HepG2 (cell line): Measurements from ENCODE around the gene PAXX. TPM values are rescaled to one million over a fixed set of nuclear protein-coding genes. Genes with fewer than 3 reads are reported as not detected.

Source experiments
- CHD4 ChIP-seq: fragments of 200-600 bp; sonication (generic); IDR thresholded peaks from 2 replicates; pipeline ENCODE4 v1.7.0; 2017; ENCODE audit warnings: mild to moderate bottlenecking, low read length, borderline replicate concordance
- CREM ChIP-seq, 2 experiments: sonication (generic) in 1 of 2; formaldehyde crosslinking in 1 of 2; IDR thresholded peaks; 2 replicates each; pipeline versions ENCODE4 v1.4.0 to v1.6.1; 2016 to 2020; ENCODE audit warnings: antibody characterized with exemption in 1 of 2, mild to moderate bottlenecking in 1 of 2, missing genetic modification reagents in 1 of 2
- CSRNP2 ChIP-seq: sonication (generic); formaldehyde crosslinking; conservative IDR thresholded peaks from 2 replicates; pipeline ENCODE4 v1.8.0; 2022; ENCODE audit warnings: low read depth, missing genetic modification reagents
- ELF3 ChIP-seq: IDR thresholded peaks from 2 replicates; pipeline ENCODE4 v1.6.1; 2016; ENCODE audit warnings: missing genetic modification reagents, missing compliant biosample characterization
- FOXP1 ChIP-seq, 2 experiments: fragments of 450-650 bp in 1 of 2; IDR thresholded peaks; 2 replicates each; pipeline ENCODE4 v1.6.1; 2017 to 2018; ENCODE audit warnings: antibody characterized with exemption in 1 of 2
- HMG20B ChIP-seq: conservative IDR thresholded peaks from 2 replicates; pipeline ENCODE4 v1.6.1; 2016; ENCODE audit warnings: missing genetic modification reagents, missing compliant biosample characterization
- HNRNPLL ChIP-seq: fragments of 200-400 bp; formaldehyde crosslinking; IDR thresholded peaks from 2 replicates; pipeline ENCODE4 v1.6.1; 2017; ENCODE audit warnings: mild to moderate bottlenecking, low read depth, low read length; ENCODE audit not compliant: poor library complexity, severe bottlenecking
- JDP2 ChIP-seq: sonication (generic); formaldehyde crosslinking; IDR thresholded peaks from 2 replicates; pipeline ENCODE4 v1.8.1; 2022; ENCODE audit warnings: missing genetic modification reagents, borderline replicate concordance
- MXD4 ChIP-seq: IDR thresholded peaks from 2 replicates; pipeline ENCODE4 v1.6.1; 2016; ENCODE audit warnings: mild to moderate bottlenecking, missing biosample characterization, missing genetic modification reagents
- NFATC3 ChIP-seq: sonication (generic); formaldehyde crosslinking; IDR thresholded peaks from 2 replicates; pipeline ENCODE4 v1.5.1; 2020; ENCODE audit warnings: mild to moderate bottlenecking, missing genetic modification reagents
- NONO ChIP-seq, 2 experiments: fragments of 450-650 bp in 1 of 2; sonication (generic) in 1 of 2; formaldehyde crosslinking in 1 of 2; IDR thresholded peaks in 1 of 2; conservative IDR thresholded peaks in 1 of 2; 2 replicates each; pipeline versions ENCODE4 v1.6.1 to v1.8.0; 2017 to 2022; ENCODE audit warnings: mild to moderate bottlenecking in 1 of 2, missing genetic modification reagents in 1 of 2, moderate library complexity in 1 of 2
- SIX4 ChIP-seq: sonication (generic); formaldehyde crosslinking; IDR thresholded peaks from 2 replicates; pipeline ENCODE4 v1.4.0; 2020; ENCODE audit warnings: missing genetic modification reagents
- SOX13 ChIP-seq, 3 experiments: fragments of 450-650 bp in 1 of 3; sonication (generic) in 1 of 3; formaldehyde crosslinking in 1 of 3; IDR thresholded peaks in 2 of 3; conservative IDR thresholded peaks in 1 of 3; 2 replicates each; pipeline versions ENCODE4 v1.5.0 to v1.6.1; 2016 to 2020; ENCODE audit warnings: antibody characterized with exemption in 1 of 3, mild to moderate bottlenecking in 1 of 3, missing compliant biosample characterization in 1 of 3, missing genetic modification reagents in 1 of 3, moderate library complexity in 1 of 3
- SRSF4 ChIP-seq: fragments of 200-400 bp; formaldehyde crosslinking; IDR thresholded peaks from one replicate; pipeline ENCODE4 v1.6.1; 2018; ENCODE audit warnings: mild to moderate bottlenecking, low read depth, low read length, moderate library complexity; ENCODE audit not compliant: poor library complexity, severe bottlenecking
- STAG1 ChIP-seq: sonication (generic); formaldehyde crosslinking; IDR thresholded peaks from 2 replicates; pipeline ENCODE4 v1.4.0; 2020; ENCODE audit warnings: missing genetic modification reagents
- TCF7L2 ChIP-seq: IDR thresholded peaks from 2 replicates; pipeline ENCODE4 v1.6.1; 2011; ENCODE audit warnings: mild to moderate bottlenecking, low read depth, low read length, moderate library complexity
- ZKSCAN5 ChIP-seq: sonication (generic); formaldehyde crosslinking; IDR thresholded peaks from 2 replicates; pipeline ENCODE4 v1.5.1; 2020; ENCODE audit warnings: mild to moderate bottlenecking, missing genetic modification reagents
- ZNF367 ChIP-seq: sonication (generic); formaldehyde crosslinking; IDR thresholded peaks from 2 replicates; pipeline ENCODE4 v1.4.0; 2020; ENCODE audit warnings: missing genetic modification reagents, borderline replicate concordance
- ZNF577 ChIP-seq: sonication (generic); formaldehyde crosslinking; IDR thresholded peaks from 2 replicates; pipeline ENCODE4 v1.4.0; 2020; ENCODE audit warnings: mild to moderate bottlenecking, low read depth, missing genetic modification reagents, borderline replicate concordance
- ZNF629 ChIP-seq: sonication (generic); formaldehyde crosslinking; conservative IDR thresholded peaks from 2 replicates; pipeline ENCODE4 v1.5.0; 2020; ENCODE audit warnings: missing genetic modification reagents
- ZNF746 ChIP-seq: sonication (generic); formaldehyde crosslinking; IDR thresholded peaks from 2 replicates; pipeline ENCODE4 v1.8.0; 2022; ENCODE audit warnings: mild to moderate bottlenecking, missing genetic modification reagents
- ZSCAN22 ChIP-seq: sonication (generic); formaldehyde crosslinking; IDR thresholded peaks from 2 replicates; pipeline ENCODE4 v1.4.0; 2020; ENCODE audit warnings: mild to moderate bottlenecking, missing genetic modification reagents
- polyA plus RNA-seq, 8 experiments: library from polyadenylated mRNA; depleted of rRNA in 3 of 8; stranded (reverse) in 7 of 8; unstranded in 1 of 8; fragments of >200 nt; fragmentation: Illumina TruSeq in 4 of 8; extraction: Trizol in 4 of 8; gene quantifications; 2 replicates each; pipeline versions ENCODE4 v1.2.1 to v1.2.3, GENCODE V29; 2011 to 2016; ENCODE audit warnings: low read depth in 4 of 8, missing spikeins in 1 of 8, mixed read lengths in 1 of 8; ENCODE audit not compliant: insufficient read depth in 1 of 8
- total RNA-seq, 5 experiments: library from RNA; depleted of rRNA; stranded (reverse); fragments of >200 nt; fragmentation: Illumina TruSeq; extraction: Trizol; gene quantifications; 2 replicates each; pipeline ENCODE4 v1.2.3, GENCODE V29; 2016; ENCODE audit warnings: low read depth in 1 of 5
- TF ChIP-seq, protein P1 (sequence below): sonication (generic); formaldehyde crosslinking; IDR thresholded peaks from 2 replicates; pipeline ENCODE4 v1.5.0; 2020; ENCODE audit warnings: mild to moderate bottlenecking, missing genetic modification reagents, moderate library complexity
- TF ChIP-seq, protein P2 (sequence below): sonication (generic); formaldehyde crosslinking; IDR thresholded peaks from 2 replicates; pipeline ENCODE4 v1.8.0; 2022; ENCODE audit warnings: mild to moderate bottlenecking, missing genetic modification reagents, moderate library complexity

PAXX gene
- total and polyA plus RNA-seq, 2 of the 13 experiments (the other 11 are each of a cell fraction or from before 2014, with no cell fraction given) = 14.0 to 31.9 TPM

DNA sequence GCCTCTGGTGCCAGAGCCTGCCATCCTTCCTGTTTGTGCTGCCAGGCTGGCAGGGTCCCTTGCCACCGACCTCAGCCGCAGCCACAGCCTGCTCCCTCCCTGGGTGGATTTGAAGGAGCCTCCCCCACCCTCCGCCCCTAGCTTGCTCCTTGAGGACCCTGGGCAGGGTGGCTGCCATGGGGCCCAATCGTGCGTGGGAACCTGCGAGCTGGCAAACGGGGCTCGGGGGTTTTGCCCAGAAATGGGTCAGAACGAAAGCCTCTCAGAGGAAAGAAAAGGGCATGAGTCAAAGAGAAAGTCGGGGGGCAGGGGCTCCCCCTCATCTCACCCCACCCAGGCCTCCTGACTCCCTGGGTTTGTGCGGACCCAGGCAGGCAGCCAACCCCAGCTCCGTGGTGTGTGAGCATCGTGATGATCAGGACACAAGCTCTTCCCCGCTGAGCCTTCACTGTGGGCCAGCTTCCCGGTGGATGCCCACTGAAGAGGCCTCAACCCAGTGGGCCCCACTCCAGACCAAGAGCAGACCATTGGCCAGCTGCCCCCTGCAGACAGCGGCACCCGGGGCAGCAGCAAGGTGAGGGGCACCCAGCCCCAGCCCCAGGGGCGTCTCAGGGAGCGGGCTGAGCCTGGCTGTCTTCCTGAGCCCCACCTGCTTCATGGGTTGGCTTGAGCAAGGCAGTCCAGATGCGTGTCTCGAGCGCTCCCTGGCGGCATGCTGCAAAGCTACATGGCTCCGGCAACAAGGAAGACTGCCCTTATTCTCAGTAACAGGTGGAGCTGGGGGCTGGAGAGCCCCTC, 42.7 kb downstream of the PAXX start (continued):
- TF ChIP-seq CHD4 = no peak
- TF ChIP-seq ZKSCAN5 = no peak
- no peak for TF ChIP-seq SIX4 (CRISPR knock-in tag)
- no peak for TF ChIP-seq ZSCAN22 (CRISPR knock-in tag)
- peak; percentile 28 for TF ChIP-seq HNRNPLL
- TF ChIP-seq, protein P1, sequence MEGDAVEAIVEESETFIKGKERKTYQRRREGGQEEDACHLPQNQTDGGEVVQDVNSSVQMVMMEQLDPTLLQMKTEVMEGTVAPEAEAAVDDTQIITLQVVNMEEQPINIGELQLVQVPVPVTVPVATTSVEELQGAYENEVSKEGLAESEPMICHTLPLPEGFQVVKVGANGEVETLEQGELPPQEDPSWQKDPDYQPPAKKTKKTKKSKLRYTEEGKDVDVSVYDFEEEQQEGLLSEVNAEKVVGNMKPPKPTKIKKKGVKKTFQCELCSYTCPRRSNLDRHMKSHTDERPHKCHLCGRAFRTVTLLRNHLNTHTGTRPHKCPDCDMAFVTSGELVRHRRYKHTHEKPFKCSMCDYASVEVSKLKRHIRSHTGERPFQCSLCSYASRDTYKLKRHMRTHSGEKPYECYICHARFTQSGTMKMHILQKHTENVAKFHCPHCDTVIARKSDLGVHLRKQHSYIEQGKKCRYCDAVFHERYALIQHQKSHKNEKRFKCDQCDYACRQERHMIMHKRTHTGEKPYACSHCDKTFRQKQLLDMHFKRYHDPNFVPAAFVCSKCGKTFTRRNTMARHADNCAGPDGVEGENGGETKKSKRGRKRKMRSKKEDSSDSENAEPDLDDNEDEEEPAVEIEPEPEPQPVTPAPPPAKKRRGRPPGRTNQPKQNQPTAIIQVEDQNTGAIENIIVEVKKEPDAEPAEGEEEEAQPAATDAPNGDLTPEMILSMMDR = peak; percentile 99
- TF ChIP-seq SRSF4 = no peak
- TF ChIP-seq, protein P2, sequence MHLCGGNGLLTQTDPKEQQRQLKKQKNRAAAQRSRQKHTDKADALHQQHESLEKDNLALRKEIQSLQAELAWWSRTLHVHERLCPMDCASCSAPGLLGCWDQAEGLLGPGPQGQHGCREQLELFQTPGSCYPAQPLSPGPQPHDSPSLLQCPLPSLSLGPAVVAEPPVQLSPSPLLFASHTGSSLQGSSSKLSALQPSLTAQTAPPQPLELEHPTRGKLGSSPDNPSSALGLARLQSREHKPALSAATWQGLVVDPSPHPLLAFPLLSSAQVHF (CRISPR knock-in tag) = no peak
- no peak for TF ChIP-seq NFATC3 (CRISPR knock-in tag)
- no peak for TF ChIP-seq JDP2
- peak; percentile 96 for TF ChIP-seq STAG1 (CRISPR knock-in tag)
- no peak for TF ChIP-seq ZNF629
- no peak for TF ChIP-seq CSRNP2 (CRISPR knock-in tag)
- no peak for TF ChIP-seq FOXP1 (IDR thresholded peaks at IDR 0.05)
- TF ChIP-seq FOXP1 (CRISPR knock-in tag; IDR thresholded peaks at IDR 0.05) = no peak
- no peak for TF ChIP-seq TCF7L2
- no peak for TF ChIP-seq SOX13 (IDR thresholded peaks at IDR 0.05)
- 0 out of 4 replicates have a peak, but pooled peaks of 1 of the 2 experiments have one; percentile 7 for TF ChIP-seq SOX13 (CRISPR knock-in tag; conservative IDR thresholded peaks at IDR 0.05 in 1 of 2, IDR thresholded peaks at IDR 0.05 in 1 of 2)
- no peak for TF ChIP-seq ZNF746 (CRISPR knock-in tag)
- no peak for TF ChIP-seq ZNF367 (CRISPR knock-in tag)
- peak; percentile 64; the same call in 1 of the 2 replicates for TF ChIP-seq ELF3 (CRISPR knock-in tag)
- no peak for TF ChIP-seq CREM (IDR thresholded peaks at IDR 0.05)
- no peak for TF ChIP-seq CREM (CRISPR knock-in tag; IDR thresholded peaks at IDR 0.05)
- TF ChIP-seq HMG20B (CRISPR knock-in tag) = no peak
- no peak for TF ChIP-seq NONO (IDR thresholded peaks at IDR 0.05)
- no peak for TF ChIP-seq NONO (CRISPR knock-in tag; conservative IDR thresholded peaks at IDR 0.05)
- TF ChIP-seq ZNF577 = no peak
- no peak for TF ChIP-seq MXD4 (CRISPR knock-in tag)
